Erythroblast (primary cell): Measurements from ENCODE around the gene TMEM44.

Source experiments
- DNase-seq, 2 experiments: peaks; one replicate each; lab custom pipeline; 2025; lab: John Stamatoyannopoulos, UW
- GATA1 ChIP-seq: IDR thresholded peaks from 2 replicates; pipeline ENCODE4 v1.6.1; 2011; ENCODE audit warnings: low read depth, mild to moderate bottlenecking, control low read depth, low read length, moderate library complexity
- POLR2A ChIP-seq: IDR thresholded peaks from 2 replicates; pipeline ENCODE4 v1.6.1; 2011; ENCODE audit warnings: mild to moderate bottlenecking, low read length

TMEM44 gene

DNA sequence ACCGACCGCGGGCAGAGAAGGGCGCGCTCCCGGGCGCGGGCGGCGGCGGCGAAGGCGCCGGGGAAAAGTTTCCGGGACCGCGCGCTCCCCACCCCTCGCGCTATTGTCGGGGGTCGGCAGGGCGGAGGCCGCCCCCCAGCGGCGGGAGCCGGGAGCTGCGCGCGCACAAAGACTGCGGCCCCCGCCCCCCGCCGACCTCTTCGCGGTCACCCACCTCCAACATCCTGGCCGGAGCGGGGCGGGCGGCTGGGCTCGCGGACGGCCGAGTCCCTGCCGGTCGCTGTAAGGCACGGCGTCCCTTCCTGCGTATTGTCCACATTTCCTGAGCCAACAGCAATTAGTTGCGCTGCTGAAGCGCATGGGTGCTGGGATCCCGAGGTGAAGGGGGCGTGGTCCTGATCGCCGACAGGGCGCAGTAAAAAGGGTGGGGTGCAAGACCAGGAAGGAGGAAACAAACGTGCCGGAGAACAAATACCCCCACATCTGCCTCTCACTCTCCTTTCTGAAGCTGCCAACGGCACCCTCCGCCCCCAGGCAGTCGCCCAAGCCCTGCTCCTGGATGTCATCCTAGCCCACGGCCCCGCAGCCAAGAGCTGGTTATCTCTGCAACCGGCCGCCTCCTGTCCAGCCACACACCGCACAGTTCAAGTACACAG, at the start of gene TMEM44:
TMEM44 (minus strand) TSS at position 71 of the 656 bp plus-strand sequence. CDS start 204 bp downstream, outside the sequence.
- DNase-seq, result peak; percentile 81 to 83
- TF ChIP-seq GATA1 (no peak), POLR2A (peak; percentile 26)

- no peak for TF ChIP-seq GATA1
- TF ChIP-seq POLR2A, result no peak
- DNase-seq, result peak; percentile 75 to 78
Observed at GRCh38 chr3:194682694-194683310, 49.6 kb upstream of the TMEM44 start.

DNA sequence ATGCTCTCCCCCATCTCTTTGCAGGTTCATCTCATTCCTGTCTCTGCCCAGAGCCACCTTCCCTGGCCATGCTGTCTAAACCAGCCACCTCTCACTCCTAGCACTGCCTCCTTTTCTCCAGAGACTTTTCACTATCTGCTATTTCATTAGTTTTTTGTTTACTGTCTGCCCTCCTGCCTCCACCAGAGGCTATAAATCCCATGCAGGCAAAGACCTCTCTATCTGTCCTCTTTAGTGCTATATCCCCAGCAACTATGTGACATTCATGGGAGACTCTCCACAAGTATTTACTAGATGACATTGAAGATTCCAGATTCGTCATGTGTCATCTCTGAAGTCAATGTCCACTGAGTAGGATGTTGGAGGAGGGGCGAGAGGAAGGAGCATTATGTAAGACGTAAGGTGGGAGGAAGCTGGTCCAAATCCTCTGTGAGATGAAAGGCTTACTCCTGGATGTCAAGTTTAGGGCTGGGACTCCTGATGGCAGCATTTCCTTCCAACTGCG, 49.0 kb upstream of the TMEM44 start:
- no peak for DNase-seq
- no peak for TF ChIP-seq POLR2A

DNA sequence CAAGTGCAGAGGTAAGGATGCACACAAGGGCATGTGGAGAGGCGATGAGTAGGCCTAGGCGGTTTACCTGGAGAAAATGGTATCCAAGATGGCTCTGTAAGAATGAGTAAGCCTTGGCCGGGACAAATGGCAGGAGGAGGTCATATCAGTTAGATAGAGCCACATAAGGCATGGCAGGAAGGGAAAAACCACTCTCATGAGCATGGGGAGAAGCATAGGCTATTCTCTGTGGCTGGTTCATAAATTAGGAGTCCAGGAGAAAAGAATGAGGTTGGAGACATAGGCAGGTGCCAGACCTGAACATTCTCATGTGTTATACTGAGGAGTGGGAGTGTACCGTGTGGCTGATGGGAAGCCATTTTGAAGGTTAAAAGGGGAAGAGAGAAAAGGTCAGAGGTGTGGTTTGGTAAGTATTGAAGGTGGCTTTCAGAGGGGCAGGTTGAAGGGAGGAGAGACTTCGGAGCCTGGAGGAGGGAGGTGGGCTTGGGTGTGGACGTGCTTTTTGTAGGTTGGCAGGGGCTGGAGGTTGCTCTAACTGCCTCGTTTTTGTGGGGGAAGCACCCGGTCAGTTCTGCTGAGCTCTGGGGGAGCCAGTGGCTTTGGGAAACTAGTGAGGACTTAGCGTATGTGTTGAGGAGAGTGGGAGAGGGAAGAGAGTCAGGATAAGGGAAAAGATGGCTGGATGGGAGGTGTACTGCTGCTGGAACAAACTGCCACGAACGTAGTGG, 47.8 kb upstream of the TMEM44 start:
- no peak for DNase-seq
- TF ChIP-seq GATA1 (no peak), POLR2A (no peak)

GRCh38 chr3:194676471-194676870, 43.3 kb upstream of the TMEM44 start:
- TF ChIP-seq POLR2A (no peak), GATA1 (no peak)
- no peak for DNase-seq

GRCh38 chr3:194675680-194676079, 42.5 kb upstream of the TMEM44 start:
- DNase-seq, result no peak

GRCh38 chr3:194675081-194675640, 41.9 kb upstream of the TMEM44 start:
- DNase-seq, result no peak
- TF ChIP-seq POLR2A (no peak), GATA1 (no peak)

More at GRCh38 chr3:194675680-194676079, 42.5 kb upstream of the TMEM44 start:
- TF ChIP-seq GATA1 (no peak), POLR2A (no peak)

DNA sequence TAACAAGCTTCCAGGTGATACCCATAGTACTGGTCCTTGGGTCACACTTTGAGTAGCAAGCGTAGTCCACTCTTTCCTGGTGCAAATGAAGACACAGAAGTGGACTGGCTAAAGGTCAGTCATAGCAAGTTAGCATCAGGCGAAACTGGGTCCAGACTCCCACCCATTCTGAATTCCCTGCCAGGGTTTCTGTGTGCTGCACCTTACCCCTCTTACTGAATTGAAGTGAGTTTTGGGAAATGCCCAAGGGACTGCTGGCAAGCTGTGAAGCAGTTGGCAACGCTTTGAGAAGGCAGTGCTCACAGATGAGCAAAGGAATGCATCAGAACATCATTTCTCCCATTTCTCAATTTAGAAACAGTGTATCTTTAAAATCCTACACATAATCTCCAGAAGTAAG, 40.5 kb upstream of the TMEM44 start:
- DNase-seq, result no peak
- TF ChIP-seq POLR2A, result no peak
- no peak for TF ChIP-seq GATA1

GRCh38 chr3:194672876-194673275, 39.7 kb upstream of the TMEM44 start:
- TF ChIP-seq POLR2A (no peak), GATA1 (no peak)
- peak; percentile 36 to 51 for DNase-seq

DNA sequence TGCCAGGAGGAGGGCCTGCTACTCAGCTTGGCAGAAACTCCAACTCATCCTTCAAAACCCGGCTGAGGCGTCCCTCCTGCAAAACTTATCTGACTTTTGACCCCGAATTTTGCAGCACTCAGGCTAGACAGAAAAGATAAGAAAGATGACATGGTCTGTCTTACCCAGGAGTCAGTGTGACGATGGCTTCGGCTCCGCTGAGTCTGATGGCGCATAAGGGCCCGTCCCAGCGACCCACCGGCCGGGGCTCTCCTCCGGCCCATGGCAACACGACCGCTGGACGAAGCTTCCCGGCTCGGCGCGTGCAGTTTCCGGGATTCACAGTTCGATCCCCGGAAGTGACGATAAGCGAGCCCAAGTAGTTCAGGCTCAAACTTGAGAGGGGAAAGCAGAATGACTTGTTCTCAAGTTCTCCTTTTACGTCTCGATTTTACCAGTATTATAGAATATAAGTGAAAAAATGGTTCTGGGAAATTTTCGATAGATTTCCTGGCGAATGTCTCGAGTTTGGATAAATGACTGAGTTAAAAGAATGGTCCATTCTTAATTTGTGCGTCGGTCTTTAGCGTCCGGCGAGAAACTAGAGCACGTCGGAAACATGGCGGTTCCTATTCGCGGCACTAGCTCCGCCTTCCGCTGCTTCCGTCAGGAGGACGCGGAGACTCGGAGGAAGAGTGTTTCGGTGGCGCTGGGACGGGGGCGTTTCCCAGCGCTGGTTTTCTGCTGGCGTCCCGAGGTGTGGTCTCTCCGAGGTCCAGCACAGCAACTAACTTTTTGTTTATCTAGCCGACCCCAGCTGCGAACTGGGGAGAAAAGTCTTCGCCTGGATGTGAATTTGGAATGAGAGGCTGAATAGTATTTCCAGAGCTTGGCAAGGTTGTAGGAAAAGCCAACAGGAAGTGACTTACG, 38.9 kb upstream of the TMEM44 start, which contains the start of gene LSG1:
LSG1 (minus strand) TSS at position 292 of the 909 bp plus-strand sequence; CDS start at position 263, 29 bp downstream.
- TF ChIP-seq POLR2A (peak; percentile 69), GATA1 (no peak)
- DNase-seq, result peak; percentile 98

DNA sequence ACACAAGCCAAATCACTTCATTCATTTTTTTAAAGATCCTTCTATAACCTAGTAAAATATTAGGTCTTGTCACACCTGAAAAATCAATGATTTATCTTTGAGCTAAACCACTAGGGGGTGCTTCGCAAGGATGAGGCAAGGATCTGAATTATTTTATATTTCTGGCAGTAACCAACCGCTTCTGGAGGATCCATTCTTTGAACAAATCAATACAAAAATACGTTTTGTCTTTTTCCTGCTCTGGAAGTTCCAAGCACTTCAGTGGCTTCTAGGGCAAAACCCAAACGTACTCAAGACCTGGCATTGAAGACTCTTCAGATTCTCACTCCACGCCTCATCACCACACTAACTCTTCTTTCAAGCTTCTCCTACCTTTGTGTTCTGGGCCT, 38.3 kb upstream of the TMEM44 start:
- peak; percentile 60 to 73 for DNase-seq

GRCh38 chr3:194667363-194667762, 34.1 kb upstream of the TMEM44 start:
- DNase-seq, result no peak
- TF ChIP-seq GATA1, result no peak
- no peak for TF ChIP-seq POLR2A

More for the DNA sequence above, 38.3 kb upstream of the TMEM44 start:
- TF ChIP-seq GATA1 (no peak), POLR2A (no peak)
